Heart left ventricle (tissue), 16 donors: ENCODE data around the gene IP6K2. TPM values are rescaled to one million over a fixed set of nuclear protein-coding genes. Genes with fewer than 3 reads are reported as not detected.
A peak's percentile ranks its signal among the peaks of the same experiment; 100 is the strongest.
"Not testable (repeated sequence)": the region's sequence is repeated elsewhere in the genome, so short reads cannot be mapped to it uniquely, and the experiment has no call there.

Source experiments
- ATAC-seq, 4 donors: fragments of 200-7000 bp; cut with Tn5 transposase; one replicate each; pipeline ENCODE4 v1.9.1; 2020 to 2022; ENCODE audit warnings: moderate library complexity in 4 of 4, mild to moderate bottlenecking in 3 of 4, moderate number of reproducible peaks in 1 of 4
- DNase-seq, 5 donors: peaks; one replicate each; pipeline ENCODE4 v3.0.0-alpha.2; 2020
- H3K27ac ChIP-seq, 12 donors: fragments of 200-600 bp; sonication (generic) in 4 of 12; one replicate each; pipeline versions ENCODE4 v1.5.0 to v1.8.0; 2016 to 2022; ENCODE audit warnings: mild to moderate bottlenecking in 2 of 12
- H3K27me3 ChIP-seq, 9 donors: fragments of 200-600 bp; sonication (generic) in 2 of 9; one replicate each; pipeline versions ENCODE4 v1.5.1 to v1.8.0; 2016 to 2022; ENCODE audit warnings: mild to moderate bottlenecking in 3 of 9
- H3K36me3 ChIP-seq, 9 donors: fragments of 200-600 bp; sonication (generic) in 2 of 9; one replicate each; pipeline versions ENCODE4 v1.5.0 to v1.8.0; 2018 to 2022; ENCODE audit warnings: mild to moderate bottlenecking in 2 of 9
- H3K4me1 ChIP-seq, 12 donors: fragments of 200-600 bp; sonication (generic) in 4 of 12; one replicate each; pipeline versions ENCODE4 v1.5.0 to v1.8.0; 2016 to 2022; ENCODE audit warnings: mild to moderate bottlenecking in 3 of 12
- H3K4me3 ChIP-seq, 12 donors: fragments of 200-600 bp; sonication (generic) in 4 of 12; one replicate each; pipeline versions ENCODE4 v1.5.0 to v1.8.0; 2017 to 2022; ENCODE audit warnings: mild to moderate bottlenecking in 9 of 12, moderate library complexity in 4 of 12
- H3K9me3 ChIP-seq, 12 donors: fragments of 200-600 bp; sonication (generic) in 4 of 12; one replicate each; pipeline versions ENCODE4 v1.5.0 to v1.8.0; 2016 to 2022; ENCODE audit warnings: mild to moderate bottlenecking in 1 of 12
- POLR2A ChIP-seq, 2 donors: fragments of 450-650 bp; IDR thresholded peaks; one replicate each; pipeline ENCODE4 v1.6.1; 2017; ENCODE audit warnings: antibody characterized with exemption in 2 of 2, mild to moderate bottlenecking in 2 of 2, moderate library complexity in 2 of 2
- WGBS, 4 donors: extraction: QIAGEN DNeasy Blood & Tissue Kit in 2 of 4; methylation state at CpG; one replicate each; pipeline versions ENCODE4 v1.1.5 to v1.1.7; 2013 to 2018; 5-methylcytosine and 5-hydroxymethylcytosine counted together
- intact Hi-C, 10 donors: fragments of 100-400 bp; cut with DNase I; formaldehyde crosslinking; loops; one replicate each; pipeline versions ENCODE4 v1.11.1 to v1.14.2; 2022
- long read RNA-seq, 3 donors: library from polyadenylated mRNA; unstranded; transcript quantifications; one replicate each; pipeline ENCODE4 v2.0.0, GENCODE V29; 2020 to 2021
- polyA plus RNA-seq, 2 donors: library from polyadenylated mRNA; stranded (reverse); fragments of 200-250 nt; gene quantifications; one replicate each; pipeline ENCODE4 v1.2.3, GENCODE V29; 2013
- total RNA-seq, 9 donors: library from RNA; depleted of rRNA in 2 of 9; stranded (reverse); fragments of >200 nt in 2 of 9; fragmentation: NEBNext Ultra II Directional in 3 of 9; extraction: Animal tissue kit (Norgen Biotek cat#: 25700) in 3 of 9; gene quantifications; one replicate each; pipeline versions ENCODE4 v1.1.0 to v1.2.4, GENCODE V29; 2016 to 2023
- TF ChIP-seq, protein P1 (sequence below), 12 donors: fragments of 200-600 bp; sonication (generic) in 4 of 12; IDR thresholded peaks; one replicate each; pipeline versions ENCODE4 v1.5.0 to v1.8.0; 2018 to 2022; ENCODE audit warnings: antibody characterized with exemption in 12 of 12, mild to moderate bottlenecking in 5 of 12
- donor health status: ischemic (EF 13 %, LVEDD 7.1; RV severe dilation, severe dysfunction).
- donor health status: healthy with polysubstance abuse.
- donor health status: DM: no; HTN: yes; CAD: no.
- donor health status: DM: no; HTN: no; CAD: no.
- donor health status: ischemic (EF 25% LVEDD 6.9; RV normal size, moderate dysfunction).
- donor health status: ischemic (EF 25% LVEDD 5.7; RV mildly dilated, moderate dysfunction).
- donor health status: healthy.
- donor health status: DM: yes; HTN: yes; CAD: no.
- donor health status: ischemic (EF 35%, LVEDD 5.7; RV mildly dilated, moderate dysfunction).
- donor health status: nonischemic (EF 11% LVEDD 7.7; RV severe dilation, severe dysfunction).
- donor health status: DM: yes; HTN: yes; CAD: no.
- donor health status: PGD.
- donor health status: ischemic (EF 29% LVEDD 5.4; RV normal size, mild dysfunction).
- donor health status: nonischemic (EF 23%, LVEDD 6.1; RV moderate dilation, normal function).

Gene IP6K2, protein sequence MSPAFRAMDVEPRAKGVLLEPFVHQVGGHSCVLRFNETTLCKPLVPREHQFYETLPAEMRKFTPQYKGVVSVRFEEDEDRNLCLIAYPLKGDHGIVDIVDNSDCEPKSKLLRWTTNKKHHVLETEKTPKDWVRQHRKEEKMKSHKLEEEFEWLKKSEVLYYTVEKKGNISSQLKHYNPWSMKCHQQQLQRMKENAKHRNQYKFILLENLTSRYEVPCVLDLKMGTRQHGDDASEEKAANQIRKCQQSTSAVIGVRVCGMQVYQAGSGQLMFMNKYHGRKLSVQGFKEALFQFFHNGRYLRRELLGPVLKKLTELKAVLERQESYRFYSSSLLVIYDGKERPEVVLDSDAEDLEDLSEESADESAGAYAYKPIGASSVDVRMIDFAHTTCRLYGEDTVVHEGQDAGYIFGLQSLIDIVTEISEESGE
- total RNA-seq (10 to 100 TPM; 14.1 to 35.5 (median 25.6) TPM), polyA plus RNA-seq (10 to 100 TPM; 33.4 to 42.7 TPM)
- long read RNA-seq, donor 1, transcript IP6K2-201 (6 exons, 1,775 nt), result major isoform, 8 of 25 reads
- long read RNA-seq, donor 1, partial matches to known transcripts, result 8 of 25 reads
- long read RNA-seq, donor 1, other reads (novel, unspliced or antisense), result 9 of 25 reads
- long read RNA-seq, donor 2, transcript IP6K2-201 (6 exons, 1,775 nt), result major isoform, 28 of 65 reads
- long read RNA-seq, donor 2, partial matches to known transcripts, result 12 of 65 reads
- long read RNA-seq, donor 2, other reads (novel, unspliced or antisense), result 23 of 65 reads
- long read RNA-seq, donor 3, transcript IP6K2-201 (6 exons, 1,775 nt), result major isoform, 6 of 20 reads
- long read RNA-seq, donor 3, partial matches to known transcripts, result 10 of 20 reads
- long read RNA-seq, donor 3, other reads (novel, unspliced or antisense), result 4 of 20 reads

DNA sequence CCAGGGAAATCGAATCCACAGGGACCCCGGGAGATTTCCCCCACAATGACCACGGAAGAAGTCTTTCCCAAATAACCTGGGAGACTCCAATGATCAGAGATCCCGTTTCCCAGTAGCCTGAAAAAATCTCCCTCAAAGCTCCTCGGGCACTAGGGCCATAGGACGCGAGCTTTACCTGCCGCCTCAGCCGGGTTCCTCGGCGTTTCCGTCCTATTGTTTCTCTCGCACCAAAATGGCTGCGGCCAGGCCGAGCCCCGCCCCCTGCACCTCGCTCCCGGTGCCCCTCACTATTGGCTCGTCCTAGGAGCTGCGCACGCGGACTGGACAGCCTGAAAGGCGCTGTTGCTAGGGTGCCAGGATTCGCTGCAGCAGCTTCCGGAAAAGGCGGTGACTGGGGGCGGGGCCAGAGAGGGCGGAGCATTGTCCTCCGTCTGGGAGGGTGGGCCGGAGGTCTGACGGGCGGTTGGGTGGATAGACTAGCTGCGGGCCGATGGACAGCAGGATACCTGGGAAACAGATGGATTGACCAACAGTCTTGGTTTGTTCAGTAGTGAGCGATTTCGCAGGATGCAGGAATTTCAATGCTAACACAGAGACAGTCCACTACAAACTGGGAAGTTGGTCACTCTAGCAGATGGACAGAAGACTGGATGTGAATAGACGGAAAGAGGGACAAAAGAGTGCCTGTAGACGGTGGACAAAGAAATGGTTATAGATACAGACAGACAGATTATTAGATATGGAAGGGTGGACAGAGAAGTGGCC lies at the start of gene IP6K2:
IP6K2 (minus strand) TSS at position 240 of the 765 bp plus-strand sequence. CDS start 21,930 bp downstream, outside the sequence.
- H3K36me3 ChIP-seq, result peaks cover 0 to 31% (median 23%) of the 10 kb centered on the region in 9 donors
- peak within 1 kb of the TSS; percentile 75 to 92 (median 87) for H3K27ac ChIP-seq
- H3K4me1 ChIP-seq, result peaks cover 0 to 43% (median 35%) of the 10 kb centered on the region in 12 donors
- H3K9me3 ChIP-seq, result no peaks in the 10 kb centered on the region
- peak within 1 kb of the TSS; percentile 65 to 98 (median 79) for H3K4me3 ChIP-seq
- intact Hi-C loops, result loop anchor here in 1 of 10 donors (2.0 kb wide), 1 partner anchor 24 kb away; no protein-coding TSS in a partner anchor
- ATAC-seq, result peak; percentile 99 to 100 (median 100)
- peak; percentile 99 to 100 (median 99) for DNase-seq
- WGBS, 4 donors, result 3 to 7% (median 4%) methylated on average over 22 to 38 of the region's 38 CpGs
- H3K27me3 ChIP-seq, result no peaks in the 10 kb centered on the region
- TF ChIP-seq, protein P1, sequence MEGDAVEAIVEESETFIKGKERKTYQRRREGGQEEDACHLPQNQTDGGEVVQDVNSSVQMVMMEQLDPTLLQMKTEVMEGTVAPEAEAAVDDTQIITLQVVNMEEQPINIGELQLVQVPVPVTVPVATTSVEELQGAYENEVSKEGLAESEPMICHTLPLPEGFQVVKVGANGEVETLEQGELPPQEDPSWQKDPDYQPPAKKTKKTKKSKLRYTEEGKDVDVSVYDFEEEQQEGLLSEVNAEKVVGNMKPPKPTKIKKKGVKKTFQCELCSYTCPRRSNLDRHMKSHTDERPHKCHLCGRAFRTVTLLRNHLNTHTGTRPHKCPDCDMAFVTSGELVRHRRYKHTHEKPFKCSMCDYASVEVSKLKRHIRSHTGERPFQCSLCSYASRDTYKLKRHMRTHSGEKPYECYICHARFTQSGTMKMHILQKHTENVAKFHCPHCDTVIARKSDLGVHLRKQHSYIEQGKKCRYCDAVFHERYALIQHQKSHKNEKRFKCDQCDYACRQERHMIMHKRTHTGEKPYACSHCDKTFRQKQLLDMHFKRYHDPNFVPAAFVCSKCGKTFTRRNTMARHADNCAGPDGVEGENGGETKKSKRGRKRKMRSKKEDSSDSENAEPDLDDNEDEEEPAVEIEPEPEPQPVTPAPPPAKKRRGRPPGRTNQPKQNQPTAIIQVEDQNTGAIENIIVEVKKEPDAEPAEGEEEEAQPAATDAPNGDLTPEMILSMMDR (IDR thresholded peaks at IDR 0.05), result peak in 1 of 12 donors; percentile 23
- peak in 1 of 2 donors; percentile 90 for TF ChIP-seq POLR2A (IDR thresholded peaks at IDR 0.05)

DNA sequence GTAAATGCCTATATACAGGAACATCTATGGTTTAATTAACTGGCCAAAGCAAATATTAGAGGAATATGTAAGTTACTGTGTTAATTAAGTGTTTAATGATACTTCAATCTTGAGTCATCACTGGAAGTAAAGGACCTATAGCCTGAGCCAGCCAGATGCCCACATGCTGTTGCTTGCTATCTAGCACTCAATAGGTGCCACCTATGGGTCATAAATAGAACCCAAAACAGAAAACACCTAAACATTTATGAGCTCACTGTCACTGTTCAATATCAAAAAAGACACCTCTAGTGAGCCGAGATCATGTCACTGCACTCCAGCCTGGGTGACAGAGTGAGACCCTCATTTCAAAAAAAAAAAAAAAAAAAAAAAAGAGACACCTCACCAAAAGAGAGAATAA lies 48.4 kb upstream of the IP6K2 start:
- H3K4me3 ChIP-seq, result no peak overlapping the region
- H3K9me3 ChIP-seq, result no peaks in the 10 kb centered on the region
- ATAC-seq, result no peak
- H3K27ac ChIP-seq, result no peak overlapping the region
- H3K4me1 ChIP-seq, result peaks cover 0 to 5% (median 0%) of the 10 kb centered on the region in 12 donors
- H3K27me3 ChIP-seq, result no peaks in the 10 kb centered on the region
- 69 to 84% (median 79%) methylated on average over 1 of the region's 1 CpG for WGBS, 4 donors
- TF ChIP-seq POLR2A (IDR thresholded peaks at IDR 0.05), result no peak
- TF ChIP-seq, protein P1 (IDR thresholded peaks at IDR 0.05), result peak in 6 of 12 donors; percentile 15 to 26 (median 20)
- no peak for DNase-seq
- H3K36me3 ChIP-seq, result peaks cover 0 to 94% (median 54%) of the 10 kb centered on the region in 9 donors
- intact Hi-C loops, result no loop called here

DNA sequence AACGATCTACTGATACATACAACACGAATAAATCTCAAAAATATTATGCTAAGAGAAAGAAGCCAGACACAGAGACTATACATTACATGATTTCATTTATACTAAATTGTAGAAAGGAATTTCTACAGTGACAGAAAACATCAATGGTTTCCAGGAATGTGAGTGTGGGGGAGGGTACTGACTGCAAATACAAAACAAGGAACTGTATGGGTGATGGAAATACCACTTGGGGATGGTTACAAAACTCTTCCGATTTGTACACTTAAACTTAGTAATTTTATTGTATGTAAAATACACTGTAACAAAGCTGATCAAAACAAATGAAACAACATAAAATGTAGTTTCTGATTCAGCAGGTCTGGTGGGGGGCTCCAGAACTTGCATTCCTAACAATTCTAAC lies 45.8 kb upstream of the IP6K2 start:
- intact Hi-C loops, result no loop called here
- Histone ChIP-seq H3K36me3 (peaks cover 0 to 91% (median 70%) of the 10 kb centered on the region in 9 donors), H3K9me3 (no peaks in the 10 kb centered on the region), H3K4me3 (no peak overlapping the region), H3K4me1 (no peaks in the 10 kb centered on the region), H3K27me3 (no peaks in the 10 kb centered on the region), H3K27ac (peak overlapping the region in 1 of 12 donors; percentile 24)
- ATAC-seq, result no peak
- no peak for DNase-seq
- no peak for TF ChIP-seq POLR2A (IDR thresholded peaks at IDR 0.05)
- TF ChIP-seq, protein P1 (IDR thresholded peaks at IDR 0.05), result no peak
- WGBS, 4 donors, result 82 to 93% (median 89%) methylated on average over 3 of the region's 3 CpGs

DNA sequence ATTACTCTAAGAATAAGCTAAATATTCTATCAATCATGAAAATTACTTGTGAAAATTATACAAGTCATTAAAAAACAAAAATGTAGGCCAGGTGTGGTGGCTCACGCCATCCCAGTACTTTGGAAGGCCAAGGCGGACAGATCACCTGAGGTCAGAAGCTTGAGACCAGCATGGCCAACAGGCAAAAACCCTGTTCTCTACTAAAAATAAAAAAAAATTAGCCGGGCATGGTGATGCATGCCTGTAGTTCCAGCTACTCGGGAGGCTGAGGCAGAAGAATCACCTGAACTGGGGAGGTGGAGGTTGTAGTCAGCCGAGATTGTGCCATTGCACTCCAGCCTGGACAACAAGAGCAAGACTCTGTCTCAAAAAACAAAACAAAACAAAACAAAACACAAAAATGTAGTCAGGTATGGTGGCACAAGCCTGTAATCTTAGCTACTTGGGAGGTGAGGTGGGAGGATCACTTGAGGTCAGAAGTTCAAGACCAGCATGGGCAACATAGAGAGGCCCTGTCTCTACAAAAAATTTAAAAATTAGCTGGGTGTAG lies 43.0 kb upstream of the IP6K2 start:
- intact Hi-C loops, result not testable (repeated sequence)
- peaks cover 0 to 92% (median 84%) of the 10 kb centered on the region in 9 donors for H3K36me3 ChIP-seq

DNA sequence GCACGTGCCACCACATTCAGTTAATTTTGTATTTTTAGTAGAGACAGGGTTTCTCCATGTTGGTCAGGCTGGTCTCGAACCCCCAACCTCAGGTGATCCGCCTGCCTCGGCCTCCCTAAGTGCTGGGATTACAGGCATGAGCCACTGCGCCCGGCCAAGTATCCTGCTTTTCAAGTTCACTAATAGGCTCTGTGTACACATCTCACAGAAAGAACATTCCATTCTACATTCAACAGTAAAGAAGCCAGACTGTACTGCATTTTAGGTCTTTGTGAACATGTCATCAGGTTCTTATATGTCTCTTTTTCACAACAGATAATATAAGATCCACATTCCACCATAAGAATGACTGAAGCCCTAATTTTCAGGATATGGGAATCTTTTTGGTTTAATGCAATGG lies 42.5 kb upstream of the IP6K2 start:
- H3K27me3 ChIP-seq, DNase-seq, H3K27ac ChIP-seq, H3K9me3 ChIP-seq, H3K4me3 ChIP-seq, intact Hi-C loops, H3K4me1 ChIP-seq, ATAC-seq: not testable (repeated sequence)
- 93 to 95% (median 94%) methylated on average over 6 of the region's 6 CpGs for WGBS, 4 donors
- H3K36me3 ChIP-seq, result peaks cover 0 to 92% (median 83%) of the 10 kb centered on the region in 9 donors

More for the DNA sequence above, 43.0 kb upstream of the IP6K2 start:
- not testable (repeated sequence) for H3K9me3 ChIP-seq, H3K4me3 ChIP-seq, H3K4me1 ChIP-seq, ATAC-seq, H3K27ac ChIP-seq, H3K27me3 ChIP-seq, DNase-seq
- WGBS, 4 donors, result 93 to 97% (median 95%) methylated on average over 5 of the region's 5 CpGs
